SK-N-SH (cell line): ENCODE data around the gene LAMA1. TPM values are rescaled to one million over a fixed set of nuclear protein-coding genes. Genes with fewer than 3 reads are reported as not detected.

Experiments
- CTCF ChIA-PET: fragments of 300-600, 350-600 bp; formaldehyde crosslinking; extraction: SDS; loops from one replicate; lab custom pipeline; 2021; lab: Yijun Ruan, JAX
- POLR2A ChIA-PET: fragments of 350-600 bp; sonication (Branson Sonifier 250); formaldehyde crosslinking; extraction: SDS; loops from one replicate; lab custom pipeline; 2020; ENCODE audit warnings: antibody characterized with exemption, inconsistent platforms; lab: Yijun Ruan, JAX
- DNase-seq: peaks from one replicate; pipeline ENCODE4 v3.0.0; 2012
- H2AFZ ChIP-seq: fragments of 200-600 bp; sonication (generic); 2 replicates; pipeline ENCODE4 v1.8.1; 2016; ENCODE audit warnings: antibody characterized with exemption, mild to moderate bottlenecking, low read depth
- H3F3A ChIP-seq: fragments of 200-600 bp; sonication (generic); replicated peaks from 2 replicates; pipeline ENCODE3; 2016; ENCODE audit warnings: antibody characterized with exemption, mild to moderate bottlenecking; ENCODE audit not compliant: insufficient read depth
- H3K27ac ChIP-seq, 2 experiments: fragments of 200-500 bp in 1 of 2; fragments of 200-600 bp in 1 of 2; sonication (Bioruptor generic) in 1 of 2; sonication (generic), shearing (Covaris generic) in 1 of 2; 2 replicates each; pipeline versions ENCODE4 v1.5.1 to v1.6.1; 2014 to 2016; ENCODE audit warnings: low read depth in 2 of 2, inconsistent platforms in 1 of 2, low read length in 1 of 2, mild to moderate bottlenecking in 1 of 2, mixed read lengths in 1 of 2
- H3K27me3 ChIP-seq: fragments of 200-600 bp; sonication (generic), shearing (Covaris generic); 2 replicates; pipeline ENCODE4 v1.6.1; 2016; ENCODE audit warnings: mixed run types; ENCODE audit not compliant: insufficient read depth
- H3K36me3 ChIP-seq, 2 experiments: fragments of 200-500 bp in 1 of 2; fragments of 200-600 bp in 1 of 2; sonication (Bioruptor generic) in 1 of 2; sonication (generic) in 1 of 2; replicated peaks in 1 of 2; 2 replicates each; pipeline versions ENCODE3 to v1.5.1; 2014 to 2016; ENCODE audit warnings: low read length in 1 of 2, mild to moderate bottlenecking in 1 of 2; ENCODE audit not compliant: insufficient read depth in 2 of 2, control insufficient read depth in 1 of 2
- H3K4me1 ChIP-seq, 2 experiments: fragments of 200-500 bp in 1 of 2; fragments of 200-600 bp in 1 of 2; sonication (Bioruptor generic) in 1 of 2; sonication (generic), shearing (Covaris generic) in 1 of 2; 2 replicates each; pipeline versions ENCODE4 v1.5.1 to v1.6.1; 2014 to 2016; ENCODE audit warnings: low read depth in 1 of 2, low read length in 1 of 2, mixed run types in 1 of 2; ENCODE audit not compliant: insufficient read depth in 2 of 2, control insufficient read depth in 1 of 2
- H3K4me2 ChIP-seq: fragments of 200-600 bp; sonication (generic), shearing (Covaris generic); 2 replicates; pipeline ENCODE4 v1.6.1; 2017; ENCODE audit warnings: mixed run types
- H3K4me3 ChIP-seq, 2 experiments: fragments of 200-500 bp in 1 of 2; fragments of 200-600 bp in 1 of 2; sonication (Bioruptor generic) in 1 of 2; sonication (generic), shearing (Covaris generic) in 1 of 2; 2 replicates each; pipeline versions ENCODE4 v1.5.1 to v1.8.1; 2014 to 2016; ENCODE audit warnings: low read depth in 2 of 2, inconsistent platforms in 1 of 2, low read length in 1 of 2, mild to moderate bottlenecking in 1 of 2, mixed read lengths in 1 of 2, moderate library complexity in 1 of 2
- H3K79me2 ChIP-seq: fragments of 200-600 bp; sonication (generic); 2 replicates; pipeline ENCODE4 v1.8.1; 2017; ENCODE audit warnings: mild to moderate bottlenecking; ENCODE audit not compliant: insufficient read depth
- H3K9ac ChIP-seq: fragments of 200-600 bp; sonication (generic); 2 replicates; pipeline ENCODE4 v1.6.1; 2017; ENCODE audit warnings: mixed run types
- H3K9me2 ChIP-seq: fragments of 200-600 bp; sonication (generic); 2 replicates; pipeline ENCODE4 v1.6.1; 2017; ENCODE audit warnings: mixed run types
- H3K9me3 ChIP-seq: fragments of 200-600 bp; sonication (generic); 2 replicates; pipeline ENCODE4 v1.6.1; 2017; ENCODE audit warnings: mixed run types, mild to moderate bottlenecking, moderate library complexity
- H4K20me1 ChIP-seq: fragments of 200-600 bp; sonication (generic); 2 replicates; pipeline ENCODE4 v1.6.1; 2017; ENCODE audit warnings: mild to moderate bottlenecking, mixed run types; ENCODE audit not compliant: insufficient read depth
- CTCF ChIP-seq: fragments of 200-600 bp; sonication (generic); IDR thresholded peaks from 2 replicates; pipeline ENCODE4 v1.6.1; 2017; ENCODE audit warnings: antibody characterized with exemption, mild to moderate bottlenecking, moderate library complexity
- EP300 ChIP-seq, 2 experiments: IDR thresholded peaks; 2 replicates each; pipeline versions ENCODE4 v1.4.0 to v1.6.1; 2012; ENCODE audit warnings: borderline replicate concordance in 1 of 2, low read depth in 1 of 2, low read length in 1 of 2
- FOSL2 ChIP-seq: IDR thresholded peaks from 2 replicates; pipeline ENCODE4 v1.4.0; 2012; ENCODE audit warnings: low read depth, mild to moderate bottlenecking, moderate library complexity, borderline replicate concordance
- FOXJ3 ChIP-seq: sonication (generic); formaldehyde crosslinking; IDR thresholded peaks from 2 replicates; pipeline ENCODE4 v1.5.1; 2020; ENCODE audit warnings: mild to moderate bottlenecking, missing genetic modification reagents
- GATA2 ChIP-seq: sonication (generic); formaldehyde crosslinking; IDR thresholded peaks from 2 replicates; pipeline ENCODE4 v1.5.0; 2020; ENCODE audit warnings: mild to moderate bottlenecking, missing genetic modification reagents
- MXI1 ChIP-seq: IDR thresholded peaks from 2 replicates; pipeline ENCODE4 v1.6.1; 2012; ENCODE audit warnings: mild to moderate bottlenecking, low read depth, low read length, improper control_type of control experiment
- NFIC ChIP-seq: IDR thresholded peaks from 2 replicates; pipeline ENCODE4 v1.4.0; 2012; ENCODE audit warnings: borderline replicate concordance
- RCOR1 ChIP-seq: fragments of 150-350 bp; IDR thresholded peaks from 2 replicates; pipeline ENCODE4 v1.6.1; 2017; ENCODE audit warnings: antibody characterized with exemption, low read length
- REST ChIP-seq: IDR thresholded peaks from 2 replicates; pipeline ENCODE4 v1.6.1; 2012; ENCODE audit warnings: mild to moderate bottlenecking, low read depth, low read length, moderate library complexity
- SMC3 ChIP-seq: IDR thresholded peaks from 2 replicates; pipeline ENCODE4 v1.6.1; 2012; ENCODE audit warnings: low read depth, low read length, improper control_type of control experiment
- TCF12 ChIP-seq: IDR thresholded peaks from 2 replicates; pipeline ENCODE4 v1.4.0; 2012
- USF1 ChIP-seq: IDR thresholded peaks from 2 replicates; pipeline ENCODE4 v1.4.0; 2012; ENCODE audit warnings: low read depth, borderline replicate concordance
- USF2 ChIP-seq: fragments of 150-350 bp; IDR thresholded peaks from 2 replicates; pipeline ENCODE4 v1.6.1; 2017; ENCODE audit warnings: antibody characterized with exemption, low read length, low read depth, borderline replicate concordance
- ZBTB33 ChIP-seq: IDR thresholded peaks from 2 replicates; pipeline ENCODE4 v1.4.0; 2012; ENCODE audit warnings: low read depth, borderline replicate concordance
- WGBS: methylation state at CpG from one replicate; pipeline ENCODE4 v1.1.6; 2017; ENCODE audit warnings: low lambda C conversion rate; 5-methylcytosine and 5-hydroxymethylcytosine counted together
- polyA plus RNA-seq, 3 experiments: library from polyadenylated mRNA; depleted of rRNA; stranded (reverse); fragments of >200 nt; gene quantifications; 2 replicates each; pipeline ENCODE4 v1.2.3, GENCODE V29; 2012

LAMA1 gene
- polyA plus RNA-seq, 1 of the 3 experiments (the other 2 are of a cell fraction), result 0.07 TPM

GRCh38 chr18:7032537-7032936, 85.1 kb downstream of the LAMA1 start (continued):
- TF ChIP-seq USF2 (no peak), FOXJ3 (CRISPR knock-in tag) (no peak), NFIC (no peak)

- Histone ChIP-seq H4K20me1 (no peaks in the 10 kb centered on the region), H3K36me3 (no peaks in the 10 kb centered on the region), H3K9ac (no peak overlapping the region), H3K4me1 (no peaks in the 10 kb centered on the region), H3K27ac (no peak overlapping the region), H3K4me2 (no peak overlapping the region), H3K9me3 (no peaks in the 10 kb centered on the region), H3K9me2 (no peaks in the 10 kb centered on the region), H3K79me2 (no peaks in the 10 kb centered on the region), H3K4me3 (no peak overlapping the region), H3F3A (no peaks in the 10 kb centered on the region), H3K27me3 (no peaks in the 10 kb centered on the region), H2AFZ (no peak overlapping the region)
- POLR2A ChIA-PET, result no interaction called here
- CTCF ChIA-PET, result interaction anchor here (1.0 to 2.2 kb wide), 4 partner anchors 9 to 148 kb away, joined by 3 to 8 read pairs (median 6); no protein-coding TSS in a partner anchor
- no peak for DNase-seq
- 65% methylated on average over 13 of the region's 13 CpGs for WGBS
- TF ChIP-seq SMC3, result no peak
- TF ChIP-seq RCOR1, result no peak
- no peak for TF ChIP-seq TCF12
- TF ChIP-seq REST, result no peak
- no peak for TF ChIP-seq GATA2
- TF ChIP-seq USF1, result no peak
- TF ChIP-seq CTCF, result no peak
- TF ChIP-seq EP300 (IDR thresholded peaks at IDR 0.05; ENCODE audit: borderline replicate concordance in 1 of 2, low read depth in 1 of 2, low read length in 1 of 2), result no peak
- TF ChIP-seq MXI1, result no peak
- no peak for TF ChIP-seq ZBTB33
- no peak for TF ChIP-seq FOSL2
- TF ChIP-seq USF2, result no peak
- no peak for TF ChIP-seq NFIC
Observed at GRCh38 chr18:7028625-7029024, 89.0 kb downstream of the LAMA1 start.
